Tibial artery (tissue), 4 donors: ENCODE measurements around the gene GNB1L.

Source experiments
- DNase-seq, 2 donors: peaks; one replicate each; pipeline ENCODE4 v3.0.0-alpha.2; 2019
- H3K27ac ChIP-seq, 2 donors: fragments of 200-600 bp; sonication (generic) in 1 of 2; 1 replicate in 1 of 2; 2 replicates in 1 of 2; pipeline ENCODE4 v1.5.1; 2018 to 2019; ENCODE audit warnings: mild to moderate bottlenecking in 1 of 2
- H3K27me3 ChIP-seq, 2 donors: fragments of 200-600 bp; sonication (generic) in 1 of 2; one replicate each; pipeline versions ENCODE4 v1.5.1 to v1.6.0; 2016 to 2019
- H3K36me3 ChIP-seq, 3 donors: fragments of 200-600 bp; sonication (generic) in 2 of 3; one replicate each; pipeline ENCODE4 v1.5.1; 2016 to 2019; ENCODE audit warnings: mild to moderate bottlenecking in 2 of 3
- H3K4me1 ChIP-seq, 4 donors: fragments of 200-600 bp; sonication (generic) in 2 of 4; 1 replicate in 3 of 4; 2 replicates in 1 of 4; pipeline ENCODE4 v1.5.1; 2016 to 2019
- H3K4me3 ChIP-seq, 2 donors: fragments of 200-600 bp; sonication (generic) in 1 of 2; 1 replicate in 1 of 2; 2 replicates in 1 of 2; pipeline ENCODE4 v1.5.1; 2018 to 2019; ENCODE audit warnings: mild to moderate bottlenecking in 2 of 2
- H3K9me3 ChIP-seq, 3 donors: fragments of 200-600 bp; sonication (generic) in 1 of 3; one replicate each; pipeline ENCODE4 v1.5.1; 2016 to 2019
- CTCF ChIP-seq, 2 experiments: fragments of 200-600 bp in 1 of 2; fragments of 450-650 bp in 1 of 2; IDR thresholded peaks; one replicate each; pipeline ENCODE4 v1.5.1; 2017 to 2019; ENCODE audit warnings: antibody characterized with exemption in 2 of 2, mild to moderate bottlenecking in 1 of 2, moderate library complexity in 1 of 2
- intact Hi-C: fragments of 100-400 bp; cut with DNase I; formaldehyde crosslinking; loops from one replicate; pipeline ENCODE4 v1.15.0; 2023; ENCODE audit warnings: low total_unique reads

Gene GNB1L

DNA sequence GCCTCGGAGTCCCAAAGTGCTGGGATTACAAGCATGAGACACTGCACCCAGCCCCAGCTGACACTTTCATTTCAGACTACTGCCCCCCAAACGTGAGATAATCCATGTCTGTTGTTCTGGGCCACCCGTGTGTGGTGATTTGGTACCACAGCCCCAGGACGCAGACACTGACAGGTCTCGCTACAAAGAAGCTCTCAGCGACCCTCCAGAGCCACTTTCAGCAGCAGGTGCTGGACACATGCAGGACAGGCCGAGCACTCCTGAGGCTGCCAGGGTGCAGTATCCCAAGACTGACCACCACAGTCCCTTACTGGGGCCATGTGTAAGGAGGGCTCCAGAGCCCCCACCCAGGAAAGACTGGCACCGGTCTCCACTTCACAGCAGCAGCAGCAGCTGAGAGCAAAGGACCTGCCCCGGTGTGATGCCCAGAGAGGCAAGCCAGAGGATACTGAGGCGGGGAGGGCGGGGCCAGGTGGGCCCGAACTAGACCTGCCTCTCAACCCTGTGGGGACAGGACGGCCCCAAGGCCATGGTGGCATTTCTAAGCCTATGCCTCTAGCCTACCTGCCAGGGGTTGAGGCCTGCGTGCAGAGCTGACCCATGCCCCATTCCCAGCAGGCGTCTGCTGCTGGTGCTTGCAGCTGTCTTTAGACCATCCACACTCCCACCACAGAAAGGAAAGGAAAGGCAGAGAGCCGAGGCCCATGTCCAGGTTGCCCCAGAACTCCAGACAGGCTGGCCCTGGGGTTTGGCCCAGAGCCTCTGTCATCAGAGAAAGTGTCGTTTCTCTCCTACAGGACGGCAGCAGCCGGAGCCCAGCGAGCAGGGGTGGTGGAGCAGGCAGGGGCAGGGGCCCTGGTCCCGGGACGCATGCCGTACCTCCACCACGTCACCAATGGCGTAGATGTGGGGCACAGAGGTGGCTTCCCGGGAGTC lies 28.0 kb upstream of the GNB1L start:
- DNase-seq, result peak; percentile 15 to 46
- no peak overlapping the region for H3K4me3 ChIP-seq
- H3K9me3 ChIP-seq, result no peaks in the 10 kb centered on the region
- intact Hi-C loops, result no loop called here
- no peak overlapping the region for H3K27ac ChIP-seq
- peaks cover 9 to 56% (median 13%) of the 10 kb centered on the region in 3 donors for H3K36me3 ChIP-seq
- H3K4me1 ChIP-seq, result peaks cover 0 to 22% (median 19%) of the 10 kb centered on the region in 4 donors
- H3K27me3 ChIP-seq, result no peaks in the 10 kb centered on the region
- no peak for TF ChIP-seq CTCF (IDR thresholded peaks at IDR 0.05)

GRCh38 chr22:19880786-19881569 lies 26.3 kb upstream of the GNB1L start:
- H3K9me3 ChIP-seq, result no peaks in the 10 kb centered on the region
- intact Hi-C loops, result no loop called here
- TF ChIP-seq CTCF (IDR thresholded peaks at IDR 0.05), result no peak
- peaks cover 0 to 23% (median 19%) of the 10 kb centered on the region in 4 donors for H3K4me1 ChIP-seq
- no peak overlapping the region for H3K4me3 ChIP-seq
- peaks cover 3 to 54% (median 18%) of the 10 kb centered on the region in 3 donors for H3K36me3 ChIP-seq
- peak; percentile 46 to 64 for DNase-seq
- H3K27ac ChIP-seq, result no peak overlapping the region
- no peaks in the 10 kb centered on the region for H3K27me3 ChIP-seq

GRCh38 chr22:19879992-19880785 lies 25.5 kb upstream of the GNB1L start:
- TF ChIP-seq CTCF (IDR thresholded peaks at IDR 0.05), result no peak
- Histone ChIP-seq H3K27ac (no peak overlapping the region), H3K27me3 (no peaks in the 10 kb centered on the region), H3K36me3 (peaks cover 3 to 59% (median 24%) of the 10 kb centered on the region in 3 donors), H3K4me1 (peaks cover 0 to 31% (median 22%) of the 10 kb centered on the region in 4 donors), H3K4me3 (no peak overlapping the region), H3K9me3 (no peaks in the 10 kb centered on the region)
- intact Hi-C loops, result no loop called here
- peak; percentile 12 to 54 for DNase-seq

DNA sequence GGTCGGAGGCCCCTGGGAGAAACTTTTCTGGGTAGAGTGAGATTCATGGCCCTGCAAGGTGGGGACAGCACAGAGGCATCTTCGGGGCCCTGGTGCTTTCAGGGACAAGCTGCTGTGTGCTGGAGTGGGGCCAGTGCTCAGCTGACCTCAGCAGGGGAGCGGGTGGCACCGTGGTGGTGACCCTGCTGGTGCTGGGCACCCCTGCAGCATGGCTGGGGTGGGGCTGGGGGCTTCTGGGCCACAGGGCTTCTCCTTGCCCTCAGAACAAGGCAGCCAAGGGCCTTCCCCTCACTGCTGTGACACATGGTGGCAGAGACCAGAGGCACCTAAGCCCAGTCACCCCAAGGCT lies 24.9 kb upstream of the GNB1L start:
- Histone ChIP-seq H3K27ac (no peak overlapping the region), H3K36me3 (peaks cover 3 to 63% (median 25%) of the 10 kb centered on the region in 3 donors), H3K27me3 (no peaks in the 10 kb centered on the region), H3K4me3 (no peak overlapping the region), H3K9me3 (no peaks in the 10 kb centered on the region), H3K4me1 (peaks cover 0 to 34% (median 22%) of the 10 kb centered on the region in 4 donors)
- no peak for TF ChIP-seq CTCF (IDR thresholded peaks at IDR 0.05)
- DNase-seq, result peak; percentile 15 to 35
- intact Hi-C loops, result no loop called here

- Histone ChIP-seq H3K36me3 (peaks cover 3 to 63% (median 25%) of the 10 kb centered on the region in 3 donors), H3K27ac (no peak overlapping the region), H3K4me3 (no peak overlapping the region), H3K9me3 (no peaks in the 10 kb centered on the region), H3K4me1 (peaks cover 0 to 34% (median 23%) of the 10 kb centered on the region in 4 donors), H3K27me3 (no peaks in the 10 kb centered on the region)
- TF ChIP-seq CTCF (IDR thresholded peaks at IDR 0.05), result no peak
- peak; percentile 9 to 45 for DNase-seq
- intact Hi-C loops, result no loop called here
Measured at GRCh38 chr22:19879246-19879570, 24.5 kb upstream of the GNB1L start.
